ENCODE results near the gene CD180. TPM values are rescaled to one million over a fixed set of nuclear protein-coding genes. Genes with fewer than 3 reads are reported as not detected.

The CD180 gene
- total RNA-seq, 2 donors from 2014 or later = 0.81 to 0.85 TPM

DNA sequence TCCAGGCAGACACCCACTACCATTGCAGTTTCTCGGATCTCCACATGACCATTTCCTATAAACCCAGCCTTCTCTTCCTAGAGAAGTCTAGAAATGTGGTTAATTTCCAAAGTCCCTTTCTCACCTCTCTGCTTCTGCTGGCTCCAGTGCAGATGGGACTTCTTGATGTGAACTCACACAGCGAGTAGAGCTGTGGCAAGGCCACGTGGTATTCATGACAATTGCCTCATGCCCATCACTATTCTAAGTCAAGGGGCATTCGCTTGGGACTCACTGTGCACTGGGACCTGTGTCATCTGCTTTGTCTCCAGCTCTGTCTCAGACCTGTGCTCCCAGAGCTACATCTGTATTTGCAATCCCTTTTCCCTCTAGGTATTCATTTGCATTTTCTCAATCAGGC is 6.2 kb downstream of the CD180 start:
- no peaks in the 10 kb centered on the region for H3K36me3 ChIP-seq
- no peak overlapping the region for H3K27ac ChIP-seq
- no peak overlapping the region for H3K4me3 ChIP-seq
- H3K4me1 ChIP-seq (ENCODE audit: control insufficient read depth in 1 of 2, low read depth in 2 of 2) = peaks cover 0 to 17% of the 10 kb centered on the region in 2 donors
- ATAC-seq (ENCODE audit: insufficient number of reproducible peaks, low FRiP score, low read depth) = no peak
- TF ChIP-seq, protein P1, sequence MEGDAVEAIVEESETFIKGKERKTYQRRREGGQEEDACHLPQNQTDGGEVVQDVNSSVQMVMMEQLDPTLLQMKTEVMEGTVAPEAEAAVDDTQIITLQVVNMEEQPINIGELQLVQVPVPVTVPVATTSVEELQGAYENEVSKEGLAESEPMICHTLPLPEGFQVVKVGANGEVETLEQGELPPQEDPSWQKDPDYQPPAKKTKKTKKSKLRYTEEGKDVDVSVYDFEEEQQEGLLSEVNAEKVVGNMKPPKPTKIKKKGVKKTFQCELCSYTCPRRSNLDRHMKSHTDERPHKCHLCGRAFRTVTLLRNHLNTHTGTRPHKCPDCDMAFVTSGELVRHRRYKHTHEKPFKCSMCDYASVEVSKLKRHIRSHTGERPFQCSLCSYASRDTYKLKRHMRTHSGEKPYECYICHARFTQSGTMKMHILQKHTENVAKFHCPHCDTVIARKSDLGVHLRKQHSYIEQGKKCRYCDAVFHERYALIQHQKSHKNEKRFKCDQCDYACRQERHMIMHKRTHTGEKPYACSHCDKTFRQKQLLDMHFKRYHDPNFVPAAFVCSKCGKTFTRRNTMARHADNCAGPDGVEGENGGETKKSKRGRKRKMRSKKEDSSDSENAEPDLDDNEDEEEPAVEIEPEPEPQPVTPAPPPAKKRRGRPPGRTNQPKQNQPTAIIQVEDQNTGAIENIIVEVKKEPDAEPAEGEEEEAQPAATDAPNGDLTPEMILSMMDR (IDR thresholded peaks at IDR 0.05) = no peak
- DNase-seq (ENCODE audit: low spot score) = no peak
- H3K27me3 ChIP-seq (replicated peaks; ENCODE audit: insufficient read depth) = no peaks in the 10 kb centered on the region
- no peaks in the 10 kb centered on the region for H3K9me3 ChIP-seq

DNA sequence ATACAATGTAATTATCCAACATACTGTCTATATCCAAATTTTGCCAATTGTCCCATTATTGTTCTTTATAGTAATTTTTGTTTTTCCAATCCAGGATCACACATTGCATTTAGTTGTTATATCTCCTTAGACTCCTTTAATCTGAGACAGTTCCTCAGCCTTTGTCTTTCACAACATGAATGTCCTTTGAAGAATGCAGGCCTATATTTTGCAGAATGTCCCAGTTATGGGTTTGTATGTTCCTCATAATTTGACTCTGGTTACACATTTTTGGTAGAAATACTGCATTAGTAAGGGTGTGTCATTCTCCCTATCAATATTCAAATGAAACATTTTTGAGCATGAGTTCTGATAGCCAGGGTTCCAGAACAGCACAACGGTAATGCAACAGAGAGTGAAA is 6.7 kb downstream of the CD180 start:
- DNase-seq (ENCODE audit: low spot score) (no peak), ATAC-seq (ENCODE audit: insufficient number of reproducible peaks, low FRiP score, low read depth) (no peak)
- Histone ChIP-seq H3K4me1 (ENCODE audit: control insufficient read depth in 1 of 2, low read depth in 2 of 2) (peaks cover 0 to 15% of the 10 kb centered on the region in 2 donors), H3K9me3 (no peaks in the 10 kb centered on the region), H3K4me3 (no peak overlapping the region), H3K27ac (no peak overlapping the region), H3K27me3 (replicated peaks; ENCODE audit: insufficient read depth) (no peaks in the 10 kb centered on the region), H3K36me3 (no peaks in the 10 kb centered on the region)
- TF ChIP-seq, protein P1 (IDR thresholded peaks at IDR 0.05) = no peak

DNA sequence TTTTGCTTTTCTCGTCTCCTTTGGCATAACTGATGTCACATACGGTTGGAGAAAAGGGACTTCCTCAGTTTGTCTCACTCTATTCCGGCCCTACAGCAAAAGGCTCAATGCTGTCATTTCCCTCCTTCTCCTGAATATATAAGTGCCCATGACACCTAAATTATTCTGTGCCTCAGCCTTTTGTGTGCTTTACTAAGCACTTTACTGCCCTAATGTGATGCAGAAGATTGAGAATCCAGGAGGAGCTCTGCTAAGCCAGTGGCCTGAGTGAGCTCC is 7.6 kb downstream of the CD180 start:
- DNase-seq (ENCODE audit: low spot score) (no peak), ATAC-seq (ENCODE audit: insufficient number of reproducible peaks, low FRiP score, low read depth) (no peak)
- no peaks in the 10 kb centered on the region for H3K27me3 ChIP-seq (replicated peaks; ENCODE audit: insufficient read depth)
- TF ChIP-seq, protein P1 (IDR thresholded peaks at IDR 0.05) = no peak
- H3K9me3 ChIP-seq = no peaks in the 10 kb centered on the region
- H3K36me3 ChIP-seq = no peaks in the 10 kb centered on the region
- H3K4me1 ChIP-seq (ENCODE audit: control insufficient read depth in 1 of 2, low read depth in 2 of 2) = peaks cover 0 to 15% of the 10 kb centered on the region in 2 donors
- no peak overlapping the region for H3K4me3 ChIP-seq
- H3K27ac ChIP-seq = no peak overlapping the region

DNA sequence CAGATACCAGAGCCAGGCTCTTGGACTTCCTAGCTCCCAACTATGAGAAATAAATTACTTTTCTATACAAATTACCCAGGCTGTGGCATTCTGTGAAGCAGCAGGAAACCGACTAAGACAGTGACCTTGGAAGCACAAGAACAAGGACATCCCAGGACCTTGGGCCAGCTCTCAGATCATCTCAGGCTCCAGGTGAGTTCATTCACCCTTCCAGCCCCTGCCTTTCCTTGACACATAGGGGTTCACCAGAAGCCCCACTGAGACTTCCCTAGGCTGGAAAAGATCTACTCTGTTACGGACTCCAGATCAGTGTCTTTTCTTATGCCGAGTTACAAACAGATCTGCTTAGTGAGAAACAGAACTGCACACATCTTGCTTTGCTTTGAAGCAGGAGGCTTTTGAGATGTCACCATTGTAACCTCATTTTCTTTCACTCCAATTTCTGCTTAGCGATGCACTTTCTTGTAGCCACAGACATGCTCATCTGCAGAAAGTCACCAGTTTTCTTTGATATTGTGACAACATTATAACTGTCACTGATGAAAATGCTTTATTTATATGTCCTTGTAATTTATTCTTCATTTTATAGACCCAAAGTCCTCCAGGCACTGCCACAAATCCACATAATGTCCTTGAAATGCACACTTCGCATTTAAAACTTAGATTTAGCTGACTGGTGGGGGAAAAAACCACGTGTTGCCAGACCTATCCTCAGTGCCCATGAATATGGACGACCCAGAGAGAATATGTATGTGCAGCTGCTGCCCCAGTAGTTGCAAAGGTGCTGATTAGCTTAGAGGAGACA is 8.1 kb downstream of the CD180 start:
- TF ChIP-seq, protein P1 (IDR thresholded peaks at IDR 0.05) = no peak
- Histone ChIP-seq H3K27ac (no peak overlapping the region), H3K4me1 (ENCODE audit: control insufficient read depth in 1 of 2, low read depth in 2 of 2) (peaks cover 0 to 10% of the 10 kb centered on the region in 2 donors), H3K27me3 (replicated peaks; ENCODE audit: insufficient read depth) (no peaks in the 10 kb centered on the region), H3K4me3 (no peak overlapping the region), H3K9me3 (no peaks in the 10 kb centered on the region), H3K36me3 (no peaks in the 10 kb centered on the region)
- ATAC-seq (ENCODE audit: insufficient number of reproducible peaks, low FRiP score, low read depth) (no peak), DNase-seq (ENCODE audit: low spot score) (no peak)

DNA sequence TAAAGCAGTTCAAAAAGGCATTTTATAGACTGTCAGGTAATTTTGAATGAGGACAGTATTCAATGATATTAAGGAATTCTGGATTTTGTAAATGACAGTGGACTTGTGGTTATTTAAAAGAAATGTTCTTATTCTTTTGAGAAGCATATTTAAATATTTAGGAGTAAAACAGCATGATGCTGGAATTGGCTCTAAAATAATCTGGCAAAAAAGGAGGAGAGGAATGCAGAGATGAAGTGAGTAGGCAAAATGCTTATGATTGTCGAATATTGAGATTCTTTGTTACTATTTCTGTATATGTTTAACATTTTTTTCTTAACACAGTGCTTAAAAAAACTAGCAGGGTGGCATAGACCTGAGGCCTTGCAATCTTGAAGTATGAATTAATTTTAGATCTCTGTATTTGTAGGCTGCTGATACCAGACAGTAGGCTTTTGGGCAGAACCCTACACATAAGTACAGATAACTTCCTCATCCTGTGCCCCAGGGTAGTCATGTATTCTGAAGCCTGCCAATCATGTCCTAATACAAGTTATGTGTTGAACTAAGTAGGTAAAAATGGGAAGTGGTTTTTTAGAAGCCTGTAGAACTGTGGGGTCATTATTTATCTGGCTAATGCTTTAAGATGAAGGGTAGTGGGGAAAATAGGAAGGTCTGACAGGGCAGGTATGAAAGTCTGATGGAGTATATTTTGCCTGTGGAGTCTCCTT is 9.4 kb downstream of the CD180 start:
- Histone ChIP-seq H3K27ac (no peak overlapping the region), H3K4me3 (no peak overlapping the region), H3K9me3 (no peaks in the 10 kb centered on the region), H3K4me1 (ENCODE audit: control insufficient read depth in 1 of 2, low read depth in 2 of 2) (peaks cover 10 to 13% of the 10 kb centered on the region in 2 donors), H3K27me3 (replicated peaks; ENCODE audit: insufficient read depth) (no peaks in the 10 kb centered on the region), H3K36me3 (no peaks in the 10 kb centered on the region)
- no peak for DNase-seq (ENCODE audit: low spot score)
- no peak for ATAC-seq (ENCODE audit: insufficient number of reproducible peaks, low FRiP score, low read depth)
- TF ChIP-seq, protein P1 (IDR thresholded peaks at IDR 0.05) = no peak

Data from thoracic aorta (tissue), 2 donors.